ENCODE measurements around the gene PDIA4.

The PDIA4 gene

DNA sequence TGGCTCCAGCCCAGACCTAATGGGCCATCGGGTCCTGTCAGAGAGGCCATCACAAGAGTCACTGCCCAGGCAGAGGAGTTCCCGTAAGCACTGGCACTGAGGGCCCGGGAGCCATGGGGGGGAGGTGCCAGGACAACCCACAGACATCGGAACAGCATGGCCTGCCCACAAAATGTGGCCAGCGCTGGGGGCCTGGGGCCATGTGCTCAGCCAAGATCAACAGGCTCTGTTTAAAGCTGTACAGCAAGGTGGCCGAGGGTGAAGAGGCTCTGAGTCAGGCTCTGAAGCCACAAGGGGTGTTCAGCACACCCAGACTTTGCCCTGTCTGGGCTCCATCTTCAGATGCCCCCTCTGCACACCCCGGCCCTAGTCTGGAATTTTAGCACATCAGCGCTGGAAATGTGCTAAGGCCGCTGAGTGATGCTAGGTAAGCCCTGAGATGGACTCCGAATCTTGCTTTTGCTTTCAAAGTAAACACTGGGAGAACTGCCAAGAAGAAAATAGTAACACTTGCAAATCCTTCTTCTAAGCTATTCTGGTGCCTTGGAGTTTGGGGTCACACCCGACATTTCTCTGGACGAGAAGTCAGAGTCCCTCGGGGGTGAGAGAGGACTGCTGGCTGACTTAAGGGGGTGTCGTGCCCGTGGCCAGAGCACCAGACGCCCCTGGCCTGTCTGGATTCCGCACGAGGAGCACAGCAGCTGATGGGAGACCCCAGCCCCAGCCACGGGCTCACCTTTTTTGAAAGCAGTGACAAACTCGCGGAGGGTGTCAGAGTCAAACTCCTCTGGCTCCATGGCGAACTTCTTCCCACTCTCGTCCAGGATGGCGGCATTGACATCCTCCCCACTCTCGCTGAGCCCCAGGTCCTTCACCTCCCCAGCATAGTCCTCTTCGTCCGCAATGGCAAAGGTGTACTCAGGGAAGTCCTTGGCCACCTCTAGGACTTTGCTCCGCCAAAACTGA, 23.6 kb downstream of the PDIA4 start:
- no peaks in the 10 kb centered on the region; the same call in 1 of the 2 replicates for H4K20me1 ChIP-seq (ENCODE audit: low read depth, low read length)
- 0 out of 2 replicates have a peak, but pooled peaks cover 4% of the 10 kb centered on the region for H3K36me3 ChIP-seq (ENCODE audit: low read length)

GRCh38 chr7:149003560-149004305, 24.6 kb downstream of the PDIA4 start:
- 0 out of 2 replicates have a peak, but pooled peaks cover 4% of the 10 kb centered on the region for H3K36me3 ChIP-seq (ENCODE audit: low read length)

More for the DNA sequence above, 23.6 kb downstream of the PDIA4 start:
- no peaks in the 10 kb centered on the region for H3K9me3 ChIP-seq (ENCODE audit: insufficient read depth, low read length)
- H3K27ac ChIP-seq (ENCODE audit: low read depth, low read length): no peak overlapping the region
- H3K27me3 ChIP-seq (ENCODE audit: low read length): no peaks in the 10 kb centered on the region
- H3K4me2 ChIP-seq (ENCODE audit: low read depth, low read length, poor library complexity, severe bottlenecking): no peak overlapping the region
- 0 out of 2 replicates have a peak, but pooled peaks cover 4% of the 10 kb centered on the region for H3F3A ChIP-seq (ENCODE audit: insufficient read depth)
- no peak overlapping the region for H3K4me3 ChIP-seq (ENCODE audit: insufficient read depth, low read length, poor library complexity, severe bottlenecking)
- H3K9me2 ChIP-seq (replicated peaks; ENCODE audit: insufficient read depth, low read length): no peaks in the 10 kb centered on the region
- no peak overlapping the region for H2AFZ ChIP-seq (ENCODE audit: low read depth, low read length, severe bottlenecking)
- H3K9ac ChIP-seq (ENCODE audit: low read length): no peak overlapping the region
- H3K79me2 ChIP-seq (ENCODE audit: insufficient read depth, low read length): no peaks in the 10 kb centered on the region
- TF ChIP-seq EZH2phosphoT487 (conservative IDR thresholded peaks at IDR 0.05; ENCODE audit: low read length): no peak
- TF ChIP-seq, protein P1, sequence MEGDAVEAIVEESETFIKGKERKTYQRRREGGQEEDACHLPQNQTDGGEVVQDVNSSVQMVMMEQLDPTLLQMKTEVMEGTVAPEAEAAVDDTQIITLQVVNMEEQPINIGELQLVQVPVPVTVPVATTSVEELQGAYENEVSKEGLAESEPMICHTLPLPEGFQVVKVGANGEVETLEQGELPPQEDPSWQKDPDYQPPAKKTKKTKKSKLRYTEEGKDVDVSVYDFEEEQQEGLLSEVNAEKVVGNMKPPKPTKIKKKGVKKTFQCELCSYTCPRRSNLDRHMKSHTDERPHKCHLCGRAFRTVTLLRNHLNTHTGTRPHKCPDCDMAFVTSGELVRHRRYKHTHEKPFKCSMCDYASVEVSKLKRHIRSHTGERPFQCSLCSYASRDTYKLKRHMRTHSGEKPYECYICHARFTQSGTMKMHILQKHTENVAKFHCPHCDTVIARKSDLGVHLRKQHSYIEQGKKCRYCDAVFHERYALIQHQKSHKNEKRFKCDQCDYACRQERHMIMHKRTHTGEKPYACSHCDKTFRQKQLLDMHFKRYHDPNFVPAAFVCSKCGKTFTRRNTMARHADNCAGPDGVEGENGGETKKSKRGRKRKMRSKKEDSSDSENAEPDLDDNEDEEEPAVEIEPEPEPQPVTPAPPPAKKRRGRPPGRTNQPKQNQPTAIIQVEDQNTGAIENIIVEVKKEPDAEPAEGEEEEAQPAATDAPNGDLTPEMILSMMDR (IDR thresholded peaks at IDR 0.05; ENCODE audit: insufficient read depth, low read length, poor library complexity, severe bottlenecking): no peak

GRCh38 chr7:149003018-149003417, 25.3 kb downstream of the PDIA4 start:
- Histone ChIP-seq H3K4me3 (ENCODE audit: insufficient read depth, low read length, poor library complexity, severe bottlenecking) (no peak overlapping the region), H2AFZ (ENCODE audit: low read depth, low read length, severe bottlenecking) (no peak overlapping the region), H3K27ac (ENCODE audit: low read depth, low read length) (no peak overlapping the region), H4K20me1 (ENCODE audit: low read depth, low read length) (no peaks in the 10 kb centered on the region; the same call in 1 of the 2 replicates), H3K9me3 (ENCODE audit: insufficient read depth, low read length) (no peaks in the 10 kb centered on the region), H3K79me2 (ENCODE audit: insufficient read depth, low read length) (no peaks in the 10 kb centered on the region), H3F3A (ENCODE audit: insufficient read depth) (0 out of 2 replicates have a peak, but pooled peaks cover 7% of the 10 kb centered on the region), H3K9ac (ENCODE audit: low read length) (no peak overlapping the region), H3K27me3 (ENCODE audit: low read length) (no peaks in the 10 kb centered on the region), H3K36me3 (ENCODE audit: low read length) (0 out of 2 replicates have a peak, but pooled peaks cover 4% of the 10 kb centered on the region), H3K9me2 (replicated peaks; ENCODE audit: insufficient read depth, low read length) (no peaks in the 10 kb centered on the region), H3K4me2 (ENCODE audit: low read depth, low read length, poor library complexity, severe bottlenecking) (no peak overlapping the region)
- no peak for TF ChIP-seq EZH2phosphoT487 (conservative IDR thresholded peaks at IDR 0.05; ENCODE audit: low read length)
- TF ChIP-seq, protein P1 (IDR thresholded peaks at IDR 0.05; ENCODE audit: insufficient read depth, low read length, poor library complexity, severe bottlenecking): no peak

More at GRCh38 chr7:149003560-149004305, 24.6 kb downstream of the PDIA4 start:
- H3K79me2 ChIP-seq (ENCODE audit: insufficient read depth, low read length): no peaks in the 10 kb centered on the region
- H3K4me2 ChIP-seq (ENCODE audit: low read depth, low read length, poor library complexity, severe bottlenecking): no peak overlapping the region
- H3K9me2 ChIP-seq (replicated peaks; ENCODE audit: insufficient read depth, low read length): no peaks in the 10 kb centered on the region
- no peaks in the 10 kb centered on the region for H3K9me3 ChIP-seq (ENCODE audit: insufficient read depth, low read length)
- no peak overlapping the region for H3K27ac ChIP-seq (ENCODE audit: low read depth, low read length)
- H4K20me1 ChIP-seq (ENCODE audit: low read depth, low read length): no peaks in the 10 kb centered on the region; the same call in 1 of the 2 replicates
- 0 out of 2 replicates have a peak, but pooled peaks cover 7% of the 10 kb centered on the region for H3F3A ChIP-seq (ENCODE audit: insufficient read depth)
- H3K9ac ChIP-seq (ENCODE audit: low read length): no peak overlapping the region
- no peak overlapping the region for H2AFZ ChIP-seq (ENCODE audit: low read depth, low read length, severe bottlenecking)
- TF ChIP-seq, protein P1 (IDR thresholded peaks at IDR 0.05; ENCODE audit: insufficient read depth, low read length, poor library complexity, severe bottlenecking): no peak
- no peak for TF ChIP-seq EZH2phosphoT487 (conservative IDR thresholded peaks at IDR 0.05; ENCODE audit: low read length)
- H3K4me3 ChIP-seq (ENCODE audit: insufficient read depth, low read length, poor library complexity, severe bottlenecking): no peak overlapping the region
- H3K27me3 ChIP-seq (ENCODE audit: low read length): no peaks in the 10 kb centered on the region

All from SU-DHL-6 (cell line).